ENCODE results near the gene CIDEB.

GRCh38 chr14:24270537-24271133 lies 37.1 kb downstream of the CIDEB start:
- TF ChIP-seq POLR2AphosphoS5 (IDR thresholded peaks at IDR 0.05; ENCODE audit: borderline replicate concordance, low read depth, low read length), result no peak
- TF ChIP-seq EZH2 (IDR thresholded peaks at IDR 0.05), result no peak

Measured in SK-N-MC (cell line).